GM21390 (cell line): Measurements from ENCODE around the gene MBD5.

Source experiments
- ATAC-seq: cut with Tn5 transposase; IDR thresholded peaks from one replicate; pipeline ENCODE4 v1.9.1; 2021; ENCODE audit not compliant: unreplicated experiment

Gene MBD5

DNA sequence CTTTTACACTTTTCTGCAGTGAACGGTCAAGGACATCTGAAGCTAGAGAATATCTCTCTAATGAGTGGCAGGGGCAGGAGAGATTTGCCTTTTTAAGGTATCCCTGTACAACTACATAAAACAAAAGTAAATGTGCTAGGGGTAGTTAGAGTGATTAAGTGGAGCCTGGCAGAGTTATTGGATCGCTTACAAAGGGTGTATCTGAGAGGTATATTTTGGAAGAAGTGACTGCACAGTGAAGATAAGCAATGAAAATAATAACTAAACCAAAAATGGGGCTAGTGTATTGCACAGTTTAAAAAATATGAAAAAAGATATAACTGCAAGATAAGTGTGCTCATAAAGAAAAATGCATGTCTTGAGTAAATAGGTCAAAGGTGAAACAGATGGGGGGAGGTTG lies 430.2 kb downstream of the MBD5 start:
- ATAC-seq: no peak

GRCh38 chr2:148455791-148456190 lies 434.9 kb downstream of the MBD5 start:
- no peak for ATAC-seq

DNA sequence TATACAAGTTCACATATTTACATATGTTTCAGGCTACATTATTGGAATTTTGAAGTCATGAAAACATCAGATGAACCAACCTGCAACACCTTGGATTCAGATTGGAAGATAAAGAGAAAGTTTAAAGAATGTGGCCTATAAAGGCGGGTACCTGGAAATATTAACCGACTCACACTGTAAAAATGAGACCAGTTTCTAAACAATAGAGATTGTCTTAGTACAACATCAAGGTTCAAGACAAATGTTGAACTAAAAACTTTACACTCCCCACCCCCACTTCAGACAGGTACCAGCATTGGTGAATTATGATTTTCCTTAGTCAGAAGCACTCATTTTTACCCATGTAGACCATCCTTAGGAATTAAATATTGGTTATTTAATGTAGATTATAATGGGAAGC lies 437.3 kb downstream of the MBD5 start:
- no peak for ATAC-seq

DNA sequence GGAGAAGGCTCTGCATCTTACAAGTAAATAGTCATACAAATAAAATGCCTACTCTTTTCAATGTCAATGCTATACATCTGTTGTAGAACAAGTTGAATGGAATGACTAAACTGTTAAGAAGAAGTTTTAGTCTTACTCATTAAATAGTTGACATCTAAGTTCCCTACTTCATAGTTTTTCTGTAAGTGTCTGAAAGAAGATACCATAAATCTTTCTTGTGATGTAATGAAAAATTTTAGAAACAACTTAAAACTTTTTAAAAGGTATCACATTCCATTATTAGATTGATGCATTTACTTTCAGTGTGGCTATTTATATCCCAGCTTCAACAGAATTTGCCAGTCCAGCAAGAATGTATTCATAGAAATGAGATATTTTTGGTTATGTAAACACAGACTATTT lies 438.5 kb downstream of the MBD5 start:
- ATAC-seq: no peak

- no peak for ATAC-seq
Observed at GRCh38 chr2:148461876-148462275, 441.0 kb downstream of the MBD5 start.

DNA sequence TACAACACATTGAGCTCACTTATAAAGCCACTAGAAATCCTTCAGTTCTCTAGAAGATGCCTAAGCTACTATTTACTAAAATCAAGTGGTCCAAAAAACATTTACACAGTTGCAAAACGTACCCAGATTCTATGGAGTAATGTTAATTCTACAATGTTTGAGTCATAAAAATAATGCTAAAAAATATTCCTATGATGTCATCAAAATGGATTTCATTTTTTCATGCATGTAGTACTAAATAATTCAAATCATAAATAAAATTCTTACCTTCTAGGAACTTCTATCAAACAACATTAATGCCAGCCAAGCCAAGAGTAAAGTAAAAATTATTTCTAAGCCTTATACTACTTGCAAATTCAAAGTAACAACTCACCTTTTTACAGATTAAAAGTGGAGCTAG lies 454.7 kb downstream of the MBD5 start:
- no peak for ATAC-seq

- ATAC-seq: no peak
Observed at GRCh38 chr2:148479398-148479797, 458.5 kb downstream of the MBD5 start.

DNA sequence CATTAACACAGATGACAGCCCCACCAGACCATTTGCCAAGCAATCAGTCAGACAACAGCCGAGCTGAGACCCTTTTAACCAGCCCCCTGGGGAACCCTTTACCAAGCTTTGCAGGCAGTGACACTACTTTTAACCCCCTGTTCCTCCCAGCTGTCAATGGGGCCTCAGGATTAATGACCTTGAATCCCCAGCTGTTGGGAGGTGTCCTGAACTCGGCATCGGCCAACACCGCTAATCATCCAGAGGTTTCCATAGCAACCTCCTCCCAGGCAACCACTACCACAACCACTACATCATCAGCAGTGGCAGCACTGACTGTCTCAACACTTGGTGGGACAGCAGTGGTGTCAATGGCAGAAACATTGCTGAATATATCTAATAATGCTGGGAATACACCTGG lies 462.8 kb downstream of the MBD5 start:
- ATAC-seq: no peak

- ATAC-seq: no peak
Observed at GRCh38 chr2:148484066-148484465, 463.2 kb downstream of the MBD5 start.

GRCh38 chr2:148486655-148487054 lies 465.8 kb downstream of the MBD5 start:
- ATAC-seq: no peak

- no peak for ATAC-seq
Observed at GRCh38 chr2:148487439-148487838, 466.5 kb downstream of the MBD5 start.

GRCh38 chr2:148490840-148491439 lies 470.0 kb downstream of the MBD5 start:
- ATAC-seq: no peak

GRCh38 chr2:148493822-148494563 lies 473.1 kb downstream of the MBD5 start:
- peak; percentile 59 for ATAC-seq

- ATAC-seq: no peak
Observed at GRCh38 chr2:148495586-148495985, 474.7 kb downstream of the MBD5 start.

- ATAC-seq: no peak
Observed at GRCh38 chr2:148501545-148501944, 480.7 kb downstream of the MBD5 start.

DNA sequence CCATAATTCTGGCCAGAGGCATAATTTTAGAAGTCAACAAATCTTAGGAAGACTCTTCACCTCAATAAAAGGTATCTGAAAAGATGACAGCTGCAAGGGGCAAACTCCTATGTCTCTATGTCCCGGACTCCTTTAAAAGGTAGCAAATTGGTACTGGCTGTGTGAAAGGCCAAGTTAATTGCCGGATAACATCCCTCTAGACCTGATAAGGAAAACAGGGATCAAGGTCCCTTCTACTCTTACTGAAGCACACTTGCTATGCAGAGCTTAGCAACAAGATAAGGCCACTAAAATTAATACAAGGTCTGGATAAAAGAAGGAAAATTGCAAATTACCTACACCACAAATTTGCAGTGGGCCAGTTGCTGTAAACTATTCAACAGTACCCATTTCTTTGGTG lies 482.6 kb downstream of the MBD5 start:
- no peak for ATAC-seq

DNA sequence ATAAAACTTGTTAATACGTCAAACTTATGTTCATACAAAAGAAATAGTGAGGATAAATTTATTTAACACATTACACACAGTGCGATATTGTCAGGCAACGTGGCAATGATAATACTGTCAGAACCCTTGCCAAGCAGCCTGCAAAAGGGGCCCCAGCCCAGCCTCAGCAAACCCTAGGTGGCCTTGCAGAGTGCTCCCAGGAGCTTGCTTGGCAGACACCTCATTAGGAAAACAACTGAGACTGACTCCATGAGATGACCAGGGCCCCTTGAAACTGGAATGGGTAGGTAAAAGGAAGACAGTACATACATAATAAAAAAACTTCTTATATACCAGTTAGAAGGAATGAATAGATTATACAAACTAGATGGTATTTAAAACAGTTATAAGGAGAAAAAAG lies 487.1 kb downstream of the MBD5 start:
- ATAC-seq: no peak

GRCh38 chr2:148508878-148509287 lies 488.0 kb downstream of the MBD5 start:
- ATAC-seq: no peak

DNA sequence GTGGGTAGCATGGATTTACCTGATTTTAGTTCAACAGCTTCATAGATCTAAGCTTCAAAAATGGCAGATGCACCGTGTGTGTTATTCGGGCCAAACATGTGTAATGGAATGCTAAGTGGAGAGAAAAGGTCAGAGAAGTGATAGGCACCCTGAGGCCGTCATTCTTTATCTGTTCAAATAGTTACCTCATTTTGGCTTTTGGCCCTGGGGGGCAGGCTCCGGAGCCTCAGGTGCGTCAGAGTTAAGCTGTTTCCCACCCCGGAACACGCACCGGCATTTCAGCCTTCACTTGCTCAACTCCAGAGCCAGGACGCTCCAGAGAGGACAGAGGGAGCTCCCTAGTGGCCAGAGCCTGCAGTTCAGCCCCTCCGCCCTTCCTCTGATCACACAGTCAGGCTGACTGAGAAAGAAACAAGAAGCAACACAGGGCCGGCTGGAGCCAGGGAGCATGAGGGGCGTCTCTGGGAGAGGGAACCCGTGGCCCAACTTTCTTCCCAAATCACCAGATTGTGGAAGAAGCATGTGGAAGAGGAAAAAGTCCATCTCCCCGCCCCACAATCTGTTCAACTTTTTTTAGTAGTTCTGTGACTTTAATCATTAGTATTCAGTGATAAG lies 488.5 kb downstream of the MBD5 start:
- peak; percentile 100 for ATAC-seq

DNA sequence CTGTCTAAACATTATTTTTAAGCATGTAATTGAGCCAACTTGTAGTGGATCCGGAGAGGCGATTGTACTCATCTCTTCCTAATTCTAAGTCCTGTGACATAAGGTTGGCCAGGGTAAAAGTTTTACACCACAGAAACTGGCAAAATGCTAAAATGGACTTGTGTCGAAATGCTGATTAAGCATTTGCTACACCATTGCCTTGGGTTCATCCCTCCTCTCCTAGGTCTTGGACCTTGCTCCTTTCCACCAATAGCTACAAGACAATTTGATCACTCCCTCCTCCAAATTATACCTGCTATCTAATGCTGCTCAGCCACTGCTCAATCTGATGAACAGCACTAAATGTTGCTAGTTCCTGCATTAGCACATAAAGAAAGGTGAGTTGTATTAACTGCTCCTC lies 491.0 kb downstream of the MBD5 start:
- no peak for ATAC-seq

GRCh38 chr2:148512501-148512900 lies 491.6 kb downstream of the MBD5 start:
- no peak for ATAC-seq

- ATAC-seq: no peak
Observed at GRCh38 chr2:148513427-148513826, 492.5 kb downstream of the MBD5 start.
